GM18520 (cell line): ENCODE data around the gene ZNF583.

Source experiments
- ATAC-seq: cut with Tn5 transposase; IDR thresholded peaks from one replicate; pipeline ENCODE4 v1.9.1; 2021; ENCODE audit not compliant: unreplicated experiment

Gene ZNF583

DNA sequence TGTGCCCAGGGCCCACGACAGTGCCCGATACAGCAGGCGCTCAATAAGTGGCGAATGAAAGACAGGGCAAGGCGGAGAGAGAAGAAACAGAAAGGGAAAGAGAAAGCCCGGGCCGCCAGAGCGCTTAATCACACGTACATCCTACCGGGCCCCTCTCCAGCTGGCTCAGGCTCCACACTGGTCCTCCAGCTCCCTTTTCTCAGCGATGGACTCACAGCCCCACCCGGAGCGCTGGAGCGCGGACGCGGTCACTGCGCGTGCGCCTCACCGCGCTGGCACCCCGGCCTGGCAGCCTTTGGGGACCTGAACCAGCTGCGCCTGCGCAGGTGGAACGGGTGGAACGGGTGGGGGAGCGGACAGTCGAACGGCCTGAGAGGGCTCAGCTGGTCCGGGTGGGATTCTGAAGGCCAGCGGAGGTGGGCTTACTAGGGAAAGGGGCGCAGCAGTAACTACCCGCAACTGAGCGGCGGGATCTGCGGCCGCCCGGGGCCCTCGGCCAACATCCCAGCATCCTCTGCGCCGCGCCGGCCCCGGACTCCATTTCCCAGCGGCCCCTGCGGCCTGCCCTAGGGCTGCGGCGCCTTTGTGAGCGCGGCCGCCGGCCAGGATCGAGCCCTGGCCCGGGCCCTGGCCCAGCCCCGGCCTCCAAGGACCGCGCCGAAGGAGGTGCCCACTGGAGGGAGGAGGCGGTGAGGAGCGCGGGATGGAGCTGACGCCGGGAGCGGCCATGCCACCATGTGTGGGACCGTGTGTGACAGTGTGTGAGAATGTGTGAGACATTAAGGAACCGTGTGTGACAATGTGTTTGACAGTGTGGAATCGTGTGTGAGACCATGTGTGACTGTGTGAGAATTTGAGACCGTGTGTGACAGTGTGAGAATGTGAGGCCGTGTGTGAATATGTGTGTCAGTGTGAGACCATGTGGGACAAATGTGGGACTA lies at the start of gene ZNF583:
Gene ZNF583, plus strand, starts transcription at position 569 of the 941 bp plus-strand sequence. CDS start 2,783 bp downstream, outside the sequence.
- peak; percentile 66 for ATAC-seq

DNA sequence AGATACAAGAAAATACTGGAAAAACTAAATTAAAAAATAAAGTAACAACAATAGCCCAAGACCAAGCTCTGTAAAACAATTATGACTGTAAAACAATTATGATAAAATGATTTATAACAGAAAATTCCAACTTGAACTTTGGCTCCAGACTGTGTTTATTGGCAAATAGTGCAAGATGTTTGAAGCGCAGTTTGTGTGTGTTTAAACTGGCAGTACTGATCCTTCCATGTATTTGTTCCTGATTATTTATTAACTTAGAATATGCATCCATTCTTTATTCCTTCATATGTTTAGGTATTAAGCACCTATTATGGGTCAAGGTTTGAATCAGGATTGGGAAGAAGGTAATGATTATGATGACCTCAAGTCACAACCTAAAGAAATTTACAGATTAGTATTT lies 48.6 kb upstream of the ZNF583 start:
- ATAC-seq, result no peak

DNA sequence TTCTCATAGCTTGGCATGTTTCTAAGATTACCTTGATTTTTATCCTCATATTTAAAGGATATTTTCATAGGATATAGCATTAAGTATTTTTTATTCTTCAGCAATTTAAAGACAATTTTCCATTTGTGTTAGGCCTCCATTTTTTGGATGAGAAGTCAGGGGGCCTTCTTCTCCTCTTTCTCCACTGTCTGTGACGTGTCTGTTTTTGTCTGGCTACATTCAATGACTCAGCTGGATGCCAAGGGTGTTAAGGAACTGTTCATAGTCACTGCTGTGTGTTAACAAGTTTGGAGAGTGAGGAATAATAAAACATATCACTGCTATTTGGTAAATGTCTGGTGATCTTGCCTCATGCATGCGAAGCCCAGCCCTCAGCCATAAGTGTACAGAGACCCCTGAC lies 47.2 kb upstream of the ZNF583 start:
- no peak for ATAC-seq

DNA sequence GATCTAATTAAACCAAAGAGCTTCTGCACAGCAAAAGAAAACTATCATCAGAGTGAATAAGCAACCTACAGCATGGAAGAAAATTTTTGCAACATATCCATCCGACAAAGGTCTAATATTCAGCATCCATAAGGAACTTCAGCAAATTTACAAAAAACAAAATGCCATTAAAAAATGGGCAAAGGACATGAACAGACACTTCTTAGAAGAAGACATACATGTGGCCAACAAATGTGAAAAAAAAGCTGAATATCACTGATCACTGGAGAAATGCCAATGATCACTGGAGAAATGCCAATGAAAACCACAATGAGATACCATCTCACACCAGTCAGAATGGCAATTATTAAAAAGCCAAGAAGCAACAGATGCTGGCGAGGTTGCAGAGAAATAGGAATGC lies 43.3 kb upstream of the ZNF583 start:
- ATAC-seq, result no peak

DNA sequence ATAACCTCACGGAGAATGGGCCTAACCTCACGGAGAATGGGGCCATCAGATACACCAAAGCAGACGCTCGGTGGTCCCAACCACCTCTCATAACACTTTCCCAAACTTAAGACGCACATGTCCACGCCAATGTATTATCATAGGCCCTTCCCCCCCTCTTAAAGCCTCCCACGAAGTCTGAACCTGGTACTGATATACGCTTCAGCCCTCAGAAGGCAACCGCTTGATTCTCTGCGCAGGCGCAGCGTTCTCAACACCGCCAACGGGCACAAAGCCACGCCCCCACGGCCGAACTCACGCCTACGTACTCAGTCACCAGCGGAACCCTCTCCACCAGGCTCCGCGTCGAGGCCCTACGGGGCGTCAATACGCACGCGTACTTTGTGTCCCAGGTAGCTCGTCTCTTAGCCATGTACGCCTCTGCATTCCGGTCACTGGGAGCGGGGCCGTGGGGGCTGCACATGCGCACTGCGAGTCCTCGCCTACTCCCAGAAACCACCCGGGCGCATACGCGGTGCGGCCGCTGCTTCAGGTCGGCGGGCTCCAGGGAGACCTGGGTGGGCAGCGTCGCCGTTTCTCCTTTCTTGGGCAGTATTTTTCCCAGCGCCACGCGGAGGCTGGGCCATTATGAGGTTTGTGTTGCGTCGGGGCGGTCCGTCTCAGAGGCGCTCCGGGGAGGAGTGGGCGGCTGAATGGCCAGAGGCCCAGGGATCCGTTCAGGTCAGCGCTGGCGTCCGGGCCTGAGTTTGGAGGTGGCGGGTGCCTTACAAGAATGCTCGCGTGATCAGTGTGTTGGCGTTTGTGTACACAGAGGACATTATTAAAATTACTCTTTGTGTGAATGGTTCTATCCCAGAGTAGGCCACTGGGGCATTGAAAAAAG lies 36.1 kb upstream of the ZNF583 start:
- ATAC-seq, result no peak

DNA sequence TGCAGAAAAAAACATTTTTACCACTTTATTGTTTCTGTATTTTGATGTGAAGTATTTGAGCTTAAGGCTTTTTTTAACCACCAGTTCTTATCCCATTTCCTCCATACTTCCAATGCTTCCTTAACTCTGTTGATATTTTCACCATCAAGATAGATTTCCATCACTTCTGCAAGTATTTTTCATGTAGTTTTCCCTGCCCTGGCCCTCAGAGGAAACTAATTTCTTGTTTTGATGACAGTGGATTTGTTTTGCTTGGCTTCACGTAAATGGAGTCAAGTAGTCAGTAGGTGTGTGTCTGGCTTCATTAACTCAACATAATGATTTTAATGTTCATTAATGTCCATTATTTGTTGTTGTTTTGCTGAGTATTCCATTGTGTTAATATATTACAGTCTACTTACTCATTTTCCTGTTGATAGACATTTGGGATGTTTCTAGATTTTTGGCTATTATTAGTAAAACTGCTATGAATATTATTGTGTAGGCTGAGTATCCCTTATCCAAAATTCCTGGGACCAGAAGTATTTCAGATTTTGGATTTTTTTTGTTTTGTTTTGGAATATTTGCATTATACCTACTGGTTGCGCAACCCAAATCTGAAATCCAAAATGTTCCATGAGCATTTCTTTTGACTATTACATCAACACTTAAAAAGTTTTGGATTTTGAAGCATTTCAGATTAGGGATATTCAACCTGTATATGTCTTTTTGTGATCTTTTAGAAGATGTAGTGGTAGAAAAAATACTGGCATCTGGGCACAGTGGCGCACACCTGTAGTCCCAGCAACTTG lies 34.1 kb upstream of the ZNF583 start:
- ATAC-seq, result no peak

DNA sequence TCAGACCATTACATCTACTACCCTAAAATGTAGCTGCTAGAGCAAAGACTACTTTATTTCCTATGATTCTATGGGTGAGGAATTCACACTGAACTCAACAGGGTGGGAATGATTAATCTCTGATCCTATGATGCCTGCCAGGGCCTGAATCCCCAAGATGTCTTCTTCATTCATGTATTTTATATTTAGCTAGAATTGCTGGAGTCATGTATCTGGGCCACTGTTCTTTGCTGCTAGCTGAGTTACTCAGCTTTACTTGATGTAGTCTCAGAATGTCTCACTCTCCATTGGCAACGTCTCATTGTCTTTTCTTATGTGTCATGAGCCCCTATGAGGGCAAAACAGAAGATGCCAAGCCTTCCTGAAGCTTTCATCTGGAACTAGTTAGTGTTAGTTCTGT lies 31.9 kb upstream of the ZNF583 start:
- ATAC-seq, result no peak

DNA sequence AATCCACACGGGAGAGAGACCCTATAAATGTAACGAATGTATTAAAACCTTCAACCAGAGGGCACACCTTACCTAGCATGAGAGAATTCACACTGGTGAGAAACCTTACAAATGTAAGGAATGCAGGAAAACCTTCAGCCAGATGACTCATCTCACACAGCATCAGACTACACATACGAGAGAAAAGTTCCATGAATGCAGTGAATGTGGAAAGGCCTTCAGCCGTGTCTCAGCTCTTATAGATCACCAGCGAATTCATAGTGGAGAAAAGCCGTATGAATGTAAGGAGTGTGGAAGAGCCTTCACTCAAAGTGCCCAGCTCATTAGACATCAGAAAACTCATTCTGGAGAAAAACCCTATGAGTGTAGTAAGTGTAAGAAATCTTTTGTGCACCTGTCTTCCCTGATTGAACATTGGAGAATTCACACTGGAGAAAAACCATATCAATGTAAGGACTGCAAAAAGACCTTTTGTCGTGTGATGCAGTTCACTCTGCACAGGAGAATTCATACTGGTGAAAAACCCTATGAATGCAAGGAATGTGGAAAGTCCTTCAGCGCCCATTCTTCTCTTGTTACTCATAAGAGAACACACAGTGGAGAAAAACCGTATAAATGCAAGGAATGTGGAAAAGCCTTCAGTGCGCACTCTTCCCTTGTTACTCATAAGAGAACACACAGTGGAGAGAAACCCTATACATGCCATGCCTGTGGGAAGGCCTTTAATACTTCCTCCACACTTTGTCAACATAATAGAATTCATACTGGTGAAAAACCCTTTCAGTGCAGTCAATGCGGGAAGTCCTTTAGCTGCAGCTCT lies 26.8 kb upstream of the ZNF583 start:
- ATAC-seq, result no peak

DNA sequence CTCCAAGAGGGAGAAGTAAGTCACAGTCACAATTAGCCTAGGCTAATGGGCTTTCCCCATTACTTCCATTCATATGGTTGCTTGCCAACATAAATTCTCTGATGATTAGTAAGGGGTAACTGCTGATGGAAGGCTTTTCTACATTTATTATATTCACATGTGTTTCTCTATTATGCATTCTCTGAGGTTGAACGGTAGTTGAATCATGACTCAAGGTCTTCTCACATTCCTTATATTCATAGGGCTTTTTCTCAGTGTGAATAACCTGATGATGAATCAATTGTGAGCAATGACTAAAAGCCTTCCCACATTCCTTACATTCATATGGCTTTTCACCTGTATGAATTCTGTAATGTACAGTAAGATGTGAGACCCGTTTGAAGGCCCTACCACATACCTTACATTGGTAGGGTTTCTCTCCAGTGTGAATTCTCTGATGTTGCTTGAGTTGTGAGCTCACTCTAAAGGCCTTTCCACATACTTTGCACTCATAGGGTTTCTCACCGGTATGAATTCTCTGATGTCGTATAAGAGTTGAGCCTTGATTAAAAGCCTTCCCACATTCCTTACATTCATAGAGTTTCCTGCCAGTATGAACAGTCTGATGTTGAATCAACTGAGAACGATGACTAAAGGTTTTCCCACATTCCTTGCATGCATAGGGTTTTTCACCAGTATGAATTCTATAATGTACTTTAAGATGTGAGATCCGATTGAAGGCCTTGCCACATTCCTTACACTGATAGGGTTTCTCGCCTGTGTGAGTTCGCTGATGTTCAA lies 20.1 kb upstream of the ZNF583 start:
- ATAC-seq, result no peak

DNA sequence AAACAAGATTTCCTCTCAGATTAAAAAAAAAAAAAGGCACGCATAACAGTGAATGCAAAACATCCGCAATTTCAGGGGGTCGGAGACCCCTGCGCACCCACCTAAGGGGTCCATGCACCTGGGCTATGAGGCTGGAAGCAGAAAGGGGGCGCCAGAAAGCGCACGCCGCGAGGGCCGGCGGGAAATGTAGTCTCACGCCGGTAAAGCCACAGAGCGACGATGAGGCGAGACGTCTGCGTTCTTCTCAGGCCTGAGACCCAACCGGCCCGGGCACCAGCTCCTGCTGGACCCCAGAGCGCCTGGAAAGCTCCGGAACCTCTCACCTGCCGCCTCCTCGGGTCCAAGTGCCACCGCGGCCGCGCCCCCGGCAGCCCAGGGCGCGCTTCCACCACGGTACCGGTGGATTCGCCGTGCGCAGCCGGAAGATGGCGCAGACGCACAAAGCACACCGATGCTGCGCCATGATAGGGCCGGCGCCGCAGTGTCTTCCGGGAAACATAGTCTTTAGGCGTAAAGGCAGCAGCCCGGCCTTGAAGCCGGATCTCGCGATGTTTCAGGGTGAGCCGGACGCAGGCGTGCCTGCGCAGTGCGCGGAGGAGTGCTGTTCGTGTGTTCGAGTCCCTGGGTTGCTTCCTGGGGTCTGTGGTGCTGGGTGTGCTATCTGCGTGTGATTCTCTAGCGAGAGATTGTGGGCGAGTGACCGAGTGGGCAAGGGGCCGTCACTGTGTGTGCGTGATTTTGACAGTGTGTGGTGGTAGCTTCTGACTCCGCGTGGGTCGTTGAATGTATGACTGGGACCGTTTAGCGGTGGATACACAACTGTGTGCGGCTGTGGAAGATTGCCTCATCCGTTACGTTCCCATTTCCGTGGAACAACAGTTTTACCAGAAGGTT lies 10.8 kb upstream of the ZNF583 start, which contains the start of gene ZNF582:
Gene ZNF582, minus strand, starts transcription at position 416 of the 894 bp plus-strand sequence. CDS start 1,782 bp downstream, outside the sequence.
- peak; percentile 48 for ATAC-seq

DNA sequence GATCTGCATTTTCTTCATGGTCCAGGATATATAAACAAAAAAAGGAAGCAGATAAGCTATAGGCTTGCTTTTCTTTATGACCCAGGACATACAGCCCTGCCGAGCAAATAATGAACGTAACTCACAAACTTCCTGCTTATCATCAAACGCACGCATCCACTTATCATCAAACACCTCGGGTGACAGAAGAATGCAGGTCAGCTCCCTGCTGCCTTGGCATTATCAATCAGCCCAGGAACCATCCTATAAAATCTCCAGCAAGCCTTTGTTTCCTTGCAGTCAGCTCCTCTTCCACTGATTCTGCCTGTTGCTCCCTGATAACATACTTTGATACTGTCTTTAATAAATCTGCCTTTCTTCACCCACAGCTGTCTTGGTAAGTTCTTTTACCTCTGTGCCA lies 5.3 kb upstream of the ZNF583 start:
- ATAC-seq, result no peak

DNA sequence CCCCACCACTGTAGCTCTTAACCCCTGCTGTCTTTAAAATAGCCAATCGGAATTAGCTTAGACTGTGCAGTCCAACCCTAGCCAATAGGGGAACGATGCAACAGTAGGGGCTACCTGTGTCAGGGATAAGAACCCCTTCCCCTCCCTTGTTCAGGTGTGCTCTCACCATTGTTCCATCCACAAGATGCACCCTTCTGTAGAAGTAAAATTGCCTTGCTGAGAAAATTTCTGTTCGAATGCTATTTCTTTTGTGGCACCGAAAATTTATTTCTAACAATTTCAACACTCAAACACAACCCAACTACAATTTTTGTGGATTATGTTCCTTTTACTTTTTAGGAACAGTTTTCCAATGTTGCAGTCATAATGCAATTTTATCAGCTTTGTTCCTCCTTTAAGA lies 3.6 kb upstream of the ZNF583 start:
- ATAC-seq, result no peak

DNA sequence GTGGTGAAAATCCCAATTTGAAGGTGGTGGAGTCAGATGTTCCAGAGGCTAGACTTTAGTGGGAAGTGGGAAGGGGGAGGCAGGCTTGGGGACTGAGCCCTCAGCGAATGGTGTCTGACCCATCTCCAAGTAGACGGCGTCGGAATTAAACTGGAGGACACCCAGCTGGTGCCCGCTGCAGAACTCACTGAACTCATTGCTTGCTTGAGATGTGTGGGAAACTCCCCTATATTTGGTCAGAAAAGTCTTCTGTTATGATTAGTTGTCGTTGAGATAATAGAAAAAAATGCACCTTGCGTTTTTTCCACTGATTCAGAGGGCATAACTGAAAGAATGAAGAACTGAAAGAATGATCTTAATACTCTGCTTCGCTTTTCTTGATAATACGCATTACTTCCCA lies 871 bp upstream of the ZNF583 start:
- no peak for ATAC-seq

DNA sequence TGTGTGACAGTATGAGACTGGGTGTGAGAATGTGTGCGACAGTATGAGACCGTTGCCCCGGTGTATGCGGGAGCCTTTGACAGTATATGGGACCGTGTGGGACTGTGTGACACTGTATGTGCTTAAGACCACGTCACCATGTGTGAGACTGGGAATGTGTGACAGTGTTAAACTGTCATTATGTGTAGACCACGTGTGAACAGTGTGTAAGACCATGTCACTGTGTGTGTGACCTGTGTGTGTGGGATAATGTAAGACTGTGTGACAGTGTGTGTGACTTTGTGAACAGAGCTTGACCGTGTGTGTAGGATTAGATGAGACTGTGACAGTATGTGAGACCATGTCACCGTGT lies 549 bp downstream of the ZNF583 start:
- no peak for ATAC-seq

DNA sequence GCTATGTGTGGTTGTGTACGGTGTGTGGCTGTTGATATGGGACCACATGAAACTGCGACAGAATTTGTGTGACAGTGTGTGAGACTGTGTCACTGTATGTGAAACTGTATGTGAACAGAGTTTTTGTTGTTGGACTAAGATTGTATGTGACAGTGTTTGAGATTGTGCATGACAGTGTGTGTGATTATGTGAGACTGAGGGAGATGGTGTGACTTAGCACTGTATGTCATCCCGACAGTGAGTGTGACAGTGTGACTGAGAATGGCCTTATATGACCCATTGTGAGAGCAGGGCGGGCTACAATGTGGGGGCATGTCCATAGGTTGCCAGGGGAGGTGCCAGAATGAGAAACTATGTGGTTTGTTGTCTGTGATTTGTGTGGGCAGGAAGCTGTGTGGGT lies 930 bp downstream of the ZNF583 start:
- no peak for ATAC-seq

DNA sequence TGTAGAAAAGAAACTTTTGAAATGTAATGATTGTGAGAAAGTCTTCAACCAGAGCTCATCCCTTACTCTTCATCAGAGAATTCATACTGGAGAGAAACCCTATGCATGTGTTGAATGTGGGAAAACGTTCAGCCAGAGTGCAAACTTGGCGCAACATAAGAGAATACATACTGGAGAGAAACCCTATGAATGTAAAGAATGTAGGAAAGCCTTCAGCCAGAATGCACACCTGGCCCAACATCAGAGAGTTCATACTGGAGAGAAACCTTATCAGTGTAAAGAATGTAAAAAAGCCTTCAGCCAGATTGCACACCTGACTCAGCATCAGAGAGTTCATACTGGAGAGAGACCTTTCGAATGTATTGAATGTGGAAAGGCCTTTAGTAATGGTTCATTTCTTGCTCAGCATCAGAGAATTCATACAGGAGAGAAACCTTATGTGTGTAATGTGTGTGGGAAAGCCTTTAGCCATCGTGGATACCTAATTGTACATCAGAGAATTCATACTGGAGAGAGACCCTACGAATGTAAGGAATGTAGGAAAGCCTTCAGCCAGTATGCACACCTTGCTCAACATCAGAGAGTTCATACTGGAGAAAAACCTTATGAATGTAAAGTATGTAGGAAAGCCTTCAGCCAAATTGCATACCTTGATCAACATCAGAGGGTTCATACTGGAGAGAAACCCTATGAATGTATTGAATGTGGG lies 19.3 kb downstream of the ZNF583 start:
- ATAC-seq, result no peak

DNA sequence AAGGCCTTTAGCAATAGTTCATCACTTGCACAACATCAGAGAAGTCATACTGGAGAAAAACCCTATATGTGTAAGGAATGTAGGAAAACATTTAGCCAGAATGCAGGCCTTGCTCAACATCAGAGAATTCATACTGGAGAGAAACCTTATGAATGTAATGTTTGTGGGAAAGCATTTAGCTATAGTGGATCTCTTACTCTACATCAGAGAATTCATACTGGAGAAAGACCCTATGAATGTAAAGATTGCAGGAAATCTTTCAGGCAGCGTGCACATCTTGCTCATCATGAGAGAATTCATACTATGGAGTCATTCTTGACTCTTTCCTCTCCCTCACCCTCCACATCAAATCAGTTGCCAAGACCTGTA lies 19.8 kb downstream of the ZNF583 start:
- ATAC-seq, result no peak
